ENCODE results near the gene ETNPPL.

ETNPPL gene

DNA sequence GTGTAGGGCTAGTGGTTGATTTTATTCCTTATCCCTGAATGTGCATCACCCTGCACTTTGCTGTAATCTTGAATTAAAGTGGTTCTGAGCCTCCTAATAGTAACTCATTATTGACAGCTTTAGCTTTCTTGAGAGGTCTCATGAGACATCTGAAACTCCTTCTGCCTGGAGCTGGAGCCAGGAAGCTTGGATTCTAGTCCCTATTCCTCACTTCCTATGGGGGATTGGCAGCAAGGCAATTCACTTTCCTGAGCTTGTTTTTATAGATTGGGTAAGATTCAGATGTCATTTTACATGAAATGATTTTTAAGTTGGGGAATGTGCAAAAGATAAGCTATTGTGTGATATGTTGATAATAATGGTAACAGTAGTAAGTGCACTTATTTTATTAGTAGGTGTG lies 17.1 kb upstream of the ETNPPL start:
- DNase-seq (ENCODE audit: extremely low read depth, low read depth) = no peak

DNA sequence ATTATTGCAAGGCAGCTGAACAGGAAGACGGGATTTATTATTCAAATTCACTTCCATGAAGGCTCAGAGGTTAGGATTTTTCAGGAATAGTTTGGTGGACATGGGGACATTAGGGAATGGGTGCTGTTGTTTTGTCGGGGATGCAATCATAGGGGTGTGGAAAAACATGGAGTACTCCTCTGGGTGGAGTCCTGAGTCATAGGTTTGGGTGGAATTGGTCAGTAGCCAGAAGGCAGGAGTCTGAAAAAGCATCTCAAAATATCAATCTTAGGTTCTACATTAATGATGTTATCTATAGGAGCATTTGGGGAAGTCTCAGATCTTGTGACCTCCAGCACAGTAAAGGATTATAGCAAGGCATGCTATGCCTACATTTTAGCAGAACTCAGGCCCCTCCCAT lies 14.5 kb upstream of the ETNPPL start:
- no peak for TF ChIP-seq CTCF (IDR thresholded peaks at IDR 0.05; ENCODE audit: low read depth, low read length)
- no peak for DNase-seq (ENCODE audit: extremely low read depth, low read depth)

More for the DNA sequence above, 17.1 kb upstream of the ETNPPL start:
- TF ChIP-seq CTCF (IDR thresholded peaks at IDR 0.05; ENCODE audit: low read depth, low read length) = no peak

DNA sequence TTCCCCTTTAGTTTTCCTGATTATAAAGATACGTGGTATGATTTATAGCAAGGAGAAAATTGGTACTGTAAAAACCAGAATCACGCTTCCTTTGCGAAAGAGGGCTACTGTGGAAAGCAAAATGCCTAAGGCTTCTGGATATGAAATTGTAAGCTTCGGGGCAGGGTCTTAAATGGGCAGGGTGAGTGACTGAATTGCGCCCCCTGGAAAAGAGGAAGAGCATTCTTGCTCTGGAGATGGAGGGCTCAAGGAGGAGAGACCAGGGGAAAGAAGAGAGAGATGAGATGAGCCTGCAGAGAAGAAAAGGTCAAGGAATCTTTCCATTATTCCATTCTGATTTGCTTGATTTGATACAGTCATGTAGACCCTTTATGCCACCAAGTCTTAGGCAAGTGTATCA lies 13.1 kb upstream of the ETNPPL start:
- no peak for DNase-seq (ENCODE audit: extremely low read depth, low read depth)
- TF ChIP-seq CTCF (IDR thresholded peaks at IDR 0.05; ENCODE audit: low read depth, low read length) = no peak

DNA sequence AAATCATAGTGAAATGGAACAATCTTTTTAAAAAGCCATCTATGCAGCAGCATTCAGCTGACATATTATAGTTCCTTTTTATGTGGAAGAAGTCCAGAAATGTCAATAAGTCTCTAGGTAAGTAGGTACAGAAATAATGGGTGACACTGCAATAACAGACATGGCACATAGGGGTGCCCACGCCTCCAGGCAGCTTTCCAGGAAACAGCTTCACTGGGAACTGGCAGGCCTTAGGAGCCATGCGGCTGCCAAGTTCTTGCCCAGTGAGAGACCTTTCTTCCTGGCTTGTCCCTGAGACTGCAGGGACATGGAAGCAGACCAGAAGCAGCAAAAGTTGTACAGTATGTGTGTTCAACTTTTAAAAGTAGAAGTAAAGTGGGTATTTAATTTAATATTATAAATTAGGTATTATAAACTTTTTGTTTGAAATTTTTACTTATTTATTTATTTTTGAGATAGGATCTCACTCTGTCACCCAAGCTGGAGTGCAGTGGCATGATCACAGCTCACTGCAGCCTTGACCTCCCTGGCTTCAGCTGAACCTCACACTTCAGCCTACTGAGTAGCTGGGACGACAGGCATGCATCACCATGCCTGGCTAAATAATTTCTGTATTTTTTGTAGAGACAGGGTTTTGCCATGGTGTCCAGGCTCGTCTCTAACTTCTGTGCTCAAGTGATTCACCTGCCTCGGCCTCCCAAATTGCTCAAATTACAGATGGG lies 12.1 kb upstream of the ETNPPL start:
- TF ChIP-seq CTCF (IDR thresholded peaks at IDR 0.05; ENCODE audit: low read depth, low read length) = no peak
- no peak for DNase-seq (ENCODE audit: extremely low read depth, low read depth)

DNA sequence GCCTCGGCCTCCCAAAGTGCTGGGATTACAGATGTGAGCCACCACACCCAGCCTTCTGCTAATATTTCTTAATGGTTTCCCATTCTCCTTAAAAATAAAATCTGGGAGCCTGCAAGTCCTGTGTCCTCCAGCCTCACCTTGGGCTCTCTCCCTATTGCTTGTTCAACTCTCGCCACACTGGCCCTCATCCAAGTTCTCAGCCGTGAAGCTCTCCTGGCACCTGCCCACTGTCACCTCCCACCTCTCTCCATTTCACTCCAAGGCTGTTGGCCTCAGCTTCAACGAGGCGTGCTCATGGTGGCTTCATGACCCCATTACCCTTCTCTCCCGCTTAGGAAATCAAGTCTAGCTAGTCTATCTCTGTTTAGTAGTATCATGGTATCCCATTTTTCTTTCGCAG lies 9.5 kb upstream of the ETNPPL start:
- no peak for DNase-seq (ENCODE audit: extremely low read depth, low read depth)
- no peak for TF ChIP-seq CTCF (IDR thresholded peaks at IDR 0.05; ENCODE audit: low read depth, low read length)

DNA sequence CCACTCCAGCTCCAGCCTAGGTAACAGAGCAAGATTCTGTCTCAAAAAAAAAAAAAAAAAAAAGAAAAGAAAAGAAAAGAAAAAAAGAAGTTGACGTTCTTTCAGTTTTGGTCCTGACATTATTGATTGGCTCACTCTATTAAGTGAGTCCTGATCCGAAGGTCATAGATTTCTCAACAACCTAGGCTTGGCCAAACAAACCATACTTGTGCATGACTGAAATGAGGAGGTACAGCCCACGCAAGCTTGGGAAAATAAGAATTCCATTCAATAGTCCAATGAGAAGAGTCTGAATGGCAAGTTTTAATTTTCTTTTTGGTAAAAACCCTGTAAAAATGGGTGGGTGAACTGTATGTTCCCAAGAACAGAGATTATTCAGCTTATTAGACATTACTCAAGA lies 3.2 kb upstream of the ETNPPL start:
- no peak for TF ChIP-seq CTCF (IDR thresholded peaks at IDR 0.05; ENCODE audit: low read depth, low read length)
- DNase-seq (ENCODE audit: extremely low read depth, low read depth) = no peak

DNA sequence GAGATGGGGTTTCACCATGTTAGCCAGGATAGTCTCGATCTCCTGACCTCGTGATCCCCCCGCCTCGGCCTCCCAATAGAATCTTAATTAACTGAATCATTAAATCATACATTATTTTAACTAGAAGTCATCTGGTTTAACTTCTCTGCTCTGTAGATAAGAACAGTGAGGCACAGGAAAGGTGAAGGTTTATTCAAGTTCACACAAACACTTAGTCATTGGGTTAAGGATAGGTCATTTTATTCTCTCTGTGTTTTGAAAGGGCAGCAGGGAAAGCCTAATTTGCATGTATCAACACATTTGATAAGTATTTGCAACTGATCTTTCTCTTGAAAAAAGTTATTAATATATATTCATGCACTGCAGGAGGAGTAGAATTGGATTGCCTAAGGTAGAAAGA lies 1.1 kb upstream of the ETNPPL start:
- TF ChIP-seq CTCF (IDR thresholded peaks at IDR 0.05; ENCODE audit: low read depth, low read length) = no peak
- no peak for DNase-seq (ENCODE audit: extremely low read depth, low read depth)
